Stomach (tissue), 9 donors: Measurements from ENCODE around the gene SSR1. TPM values are rescaled to one million over a fixed set of nuclear protein-coding genes. Genes with fewer than 3 reads are reported as not detected.

Source experiments
- DNase-seq, 2 donors: peaks; one replicate each; pipeline versions ENCODE4 v3.0.0 to v3.0.0-alpha.2; 2013 to 2019
- H3K27ac ChIP-seq, 5 donors: fragments of 200-600 bp in 4 of 5; sonication (generic) in 4 of 5; one replicate each; pipeline ENCODE4 v1.5.1; 2013 to 2019; ENCODE audit warnings: mild to moderate bottlenecking in 1 of 5, moderate library complexity in 1 of 5
- H3K27me3 ChIP-seq, 3 donors: fragments of 200-600 bp; sonication (generic); one replicate each; pipeline ENCODE4 v1.5.1; 2017 to 2019; ENCODE audit warnings: mixed run types in 1 of 3
- H3K36me3 ChIP-seq, 4 donors: fragments of 200-600 bp; sonication (generic); 1 replicate in 3 of 4; 2 replicates in 1 of 4; pipeline ENCODE4 v1.5.1; 2016 to 2019
- H3K4me1 ChIP-seq, 4 donors: fragments of 200-600 bp; sonication (generic); one replicate each; pipeline ENCODE4 v1.5.1; 2016 to 2019
- H3K4me3 ChIP-seq, 4 donors: fragments of 200-600 bp; sonication (generic) in 3 of 4; one replicate each; pipeline ENCODE4 v1.5.1; 2016 to 2019; ENCODE audit warnings: mild to moderate bottlenecking in 1 of 4
- H3K9me3 ChIP-seq, 4 donors: fragments of 200-600 bp; sonication (generic); one replicate each; pipeline ENCODE4 v1.5.1; 2016 to 2019
- CTCF ChIP-seq, 7 experiments: fragments of 450-650 bp in 4 of 7; fragments of 200-600 bp in 3 of 7; sonication (generic) in 3 of 7; IDR thresholded peaks; one replicate each; pipeline ENCODE4 v1.5.1; 2016 to 2019; ENCODE audit warnings: antibody characterized with exemption in 7 of 7, control low read depth in 2 of 7, mild to moderate bottlenecking in 1 of 7
- EP300 ChIP-seq: sonication (generic); formaldehyde crosslinking; IDR thresholded peaks from one replicate; pipeline ENCODE4 v1.6.1; 2017; ENCODE audit warnings: antibody characterized with exemption
- POLR2A ChIP-seq, 4 donors: fragments of 450-650 bp; IDR thresholded peaks; one replicate each; pipeline ENCODE4 v1.6.1; 2016; ENCODE audit warnings: antibody characterized with exemption in 4 of 4, control low read depth in 2 of 4, mild to moderate bottlenecking in 1 of 4, moderate library complexity in 1 of 4
- POLR2AphosphoS5 ChIP-seq, 3 donors: sonication (generic); formaldehyde crosslinking; IDR thresholded peaks; one replicate each; pipeline ENCODE4 v1.6.1; 2016; ENCODE audit warnings: antibody characterized with exemption in 3 of 3
- WGBS, 5 donors: extraction: QIAGEN DNeasy Blood & Tissue Kit in 3 of 5; methylation state at CpG; one replicate each; pipeline versions ENCODE4 v1.1.5 to v1.1.7; 2013 to 2018; 5-methylcytosine and 5-hydroxymethylcytosine counted together
- intact Hi-C: fragments of 100-400 bp; cut with DNase I; formaldehyde crosslinking; loops from one replicate; pipeline ENCODE4 v1.15.1; 2023; ENCODE audit warnings: low total_unique reads
- polyA plus RNA-seq, 3 donors: library from polyadenylated mRNA; stranded (reverse); fragments of 200-250 nt; gene quantifications; one replicate each; pipeline ENCODE4 v1.2.3, GENCODE V29; 2013
- total RNA-seq, 5 donors: library from RNA; depleted of rRNA; stranded (reverse); fragments of >200 nt; gene quantifications; one replicate each; pipeline versions ENCODE4 v1.1.0 to v1.2.3, GENCODE V29; 2014 to 2016
- donor health status: healthy with polysubstance abuse.
- donor health status: Bipolar disorder and iron deficiency.
- donor health status: healthy.

SSR1 gene
- total and polyA plus RNA-seq, 8 donors = 11.6 to 62.4 (median 30.1) TPM

GRCh38 chr6:7271205-7271534, 41.8 kb downstream of the SSR1 start:
- no peaks in the 10 kb centered on the region for H3K27me3 ChIP-seq
- WGBS, 5 donors = 65 to 81% (median 68%) methylated on average over 11 of the region's 11 CpGs
- no peak for DNase-seq
- no peaks in the 10 kb centered on the region for H3K9me3 ChIP-seq
- no peak for TF ChIP-seq EP300
- no peak for TF ChIP-seq CTCF (IDR thresholded peaks at IDR 0.05)
- no peak for TF ChIP-seq POLR2A (IDR thresholded peaks at IDR 0.05)
- TF ChIP-seq POLR2AphosphoS5 (IDR thresholded peaks at IDR 0.05) = no peak
- no peak overlapping the region for H3K27ac ChIP-seq
- intact Hi-C loops = loop anchor here (10.0 kb wide), 1 partner anchor 344 kb away; no protein-coding TSS in a partner anchor
- H3K4me1 ChIP-seq = peaks cover 0 to 18% (median 12%) of the 10 kb centered on the region in 4 donors
- H3K4me3 ChIP-seq = no peak overlapping the region
- no peaks in the 10 kb centered on the region for H3K36me3 ChIP-seq

- Histone ChIP-seq H3K4me1 (peaks cover 0 to 18% (median 12%) of the 10 kb centered on the region in 4 donors), H3K27ac (no peak overlapping the region), H3K4me3 (no peak overlapping the region), H3K27me3 (no peaks in the 10 kb centered on the region), H3K9me3 (no peaks in the 10 kb centered on the region), H3K36me3 (no peaks in the 10 kb centered on the region)
- TF ChIP-seq CTCF (IDR thresholded peaks at IDR 0.05) = no peak
- DNase-seq = peak in 1 of 2 donors; percentile 62
- 77 to 87% (median 80%) methylated on average over 16 of the region's 16 CpGs for WGBS, 5 donors
- intact Hi-C loops = loop anchor here (10.0 kb wide), 1 partner anchor 344 kb away; no protein-coding TSS in a partner anchor
Observed at GRCh38 chr6:7270320-7271204, 42.4 kb downstream of the SSR1 start.

DNA sequence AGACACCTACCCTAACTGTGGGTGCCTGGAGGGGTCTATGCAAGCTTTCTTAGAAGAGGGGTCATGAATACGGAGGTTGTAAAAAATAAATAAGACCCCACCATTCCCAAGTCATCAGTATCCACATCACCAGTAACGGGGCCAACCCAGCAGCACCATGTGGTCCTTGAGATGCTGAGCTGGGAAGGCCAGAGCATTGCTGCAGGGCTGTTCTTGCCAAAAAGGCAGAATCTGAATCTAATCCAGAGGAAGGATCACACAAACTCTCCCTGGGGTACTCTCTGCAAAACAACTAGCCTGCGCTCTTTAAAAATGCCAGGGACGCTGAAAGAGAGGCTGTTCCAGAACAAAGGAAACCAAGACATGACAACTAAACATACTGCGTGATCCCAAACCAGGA, 43.2 kb downstream of the SSR1 start:
- intact Hi-C loops = loop anchor here (10.0 kb wide), 1 partner anchor 345 kb away; no protein-coding TSS in a partner anchor
- TF ChIP-seq POLR2AphosphoS5 (IDR thresholded peaks at IDR 0.05) = no peak
- no peak for TF ChIP-seq CTCF (IDR thresholded peaks at IDR 0.05)
- TF ChIP-seq EP300 = no peak
- TF ChIP-seq POLR2A (IDR thresholded peaks at IDR 0.05) = no peak
- Histone ChIP-seq H3K9me3 (no peaks in the 10 kb centered on the region), H3K4me3 (no peak overlapping the region), H3K27me3 (no peaks in the 10 kb centered on the region), H3K27ac (no peak overlapping the region), H3K36me3 (no peaks in the 10 kb centered on the region), H3K4me1 (peaks cover 0 to 18% (median 12%) of the 10 kb centered on the region in 4 donors)
- WGBS, 5 donors = 89 to 95% (median 92%) methylated on average over 5 of the region's 5 CpGs
- no peak for DNase-seq

DNA sequence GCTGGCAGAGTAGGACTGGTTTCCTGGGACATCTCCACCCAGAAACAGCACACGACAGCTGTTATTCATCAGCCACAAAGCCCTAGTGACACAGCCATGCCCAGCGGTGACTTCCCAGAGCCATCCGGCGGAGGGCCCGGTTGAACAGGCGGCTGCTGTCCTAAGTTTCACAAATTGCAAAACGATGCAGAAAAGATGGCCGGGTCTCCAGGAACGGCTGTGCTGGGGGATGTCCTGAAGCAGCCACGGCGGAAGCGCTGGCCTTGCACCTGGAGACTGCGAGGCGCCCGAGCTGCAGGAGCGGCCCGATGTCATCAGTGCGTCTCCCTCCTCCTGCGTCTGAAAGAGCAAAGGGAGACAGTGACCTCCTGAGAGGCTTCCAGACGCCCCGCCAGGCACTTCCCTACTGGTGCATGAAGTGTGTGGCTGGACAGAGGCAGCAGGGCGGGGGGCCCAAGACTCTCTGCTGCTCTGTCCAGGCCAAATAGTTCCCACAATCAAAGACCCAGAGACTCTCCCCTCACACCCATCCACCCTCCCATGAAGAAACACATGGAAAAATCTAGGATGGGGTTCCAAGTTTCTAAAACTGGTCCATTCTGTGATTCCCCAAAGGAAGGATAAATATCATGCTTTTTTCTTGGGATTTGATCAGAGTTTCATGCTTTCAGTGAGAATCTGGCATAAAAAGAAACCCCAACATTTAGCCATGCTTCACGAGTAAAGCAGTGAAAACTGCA, 44.0 kb downstream of the SSR1 start:
- intact Hi-C loops = no loop called here
- no peaks in the 10 kb centered on the region for H3K27me3 ChIP-seq
- TF ChIP-seq POLR2A (IDR thresholded peaks at IDR 0.05) (no peak), CTCF (IDR thresholded peaks at IDR 0.05) (no peak), EP300 (no peak), POLR2AphosphoS5 (IDR thresholded peaks at IDR 0.05) (no peak)
- H3K27ac ChIP-seq = no peak overlapping the region
- DNase-seq = no peak
- peaks cover 0 to 18% (median 12%) of the 10 kb centered on the region in 4 donors for H3K4me1 ChIP-seq
- no peaks in the 10 kb centered on the region for H3K36me3 ChIP-seq
- H3K4me3 ChIP-seq = no peak overlapping the region
- 80 to 94% (median 92%) methylated on average over 20 to 23 of the region's 23 CpGs for WGBS, 5 donors
- no peaks in the 10 kb centered on the region for H3K9me3 ChIP-seq
